Bronchial epithelial cell (primary cell): Measurements from ENCODE around the gene INSIG2. TPM values are rescaled to one million over a fixed set of nuclear protein-coding genes. Genes with fewer than 3 reads are reported as not detected.

Source experiments
- DNase-seq: peaks from one replicate; pipeline ENCODE4 v3.0.0-alpha.2; 2010; ENCODE audit warnings: low read depth
- FAIRE-seq: peaks from 2 replicates; lab custom pipeline; 2011; peaks lifted over from hg19 to GRCh38; lab: Jason Lieb, UNC
- H3K27me3 ChIP-seq: 2 replicates; pipeline ENCODE4 v1.5.1; 2011; ENCODE audit warnings: low read length; ENCODE audit not compliant: control insufficient read depth, insufficient read depth
- H3K36me3 ChIP-seq: 2 replicates; pipeline ENCODE4 v1.5.1; 2011; ENCODE audit warnings: low read length; ENCODE audit not compliant: control insufficient read depth, insufficient read depth
- H3K4me3 ChIP-seq: 2 replicates; pipeline ENCODE4 v1.5.1; 2011; ENCODE audit warnings: mild to moderate bottlenecking, low read depth, low read length, control low read depth
- total RNA-seq: library from RNA; depleted of rRNA; stranded (reverse); fragments of >200 nt; gene quantifications from 2 replicates; pipeline ENCODE4 v1.2.1, GENCODE V29; 2014
- TF ChIP-seq, protein P1 (sequence below): IDR thresholded peaks from 2 replicates; pipeline ENCODE4 v1.5.1; 2011; ENCODE audit warnings: mild to moderate bottlenecking, moderate library complexity, low read length, control low read depth, inconsistent platforms; ENCODE audit not compliant: insufficient read depth, severe bottlenecking

INSIG2 gene
- total RNA-seq, 1 donor from 2014 or later, result 10.5 TPM

DNA sequence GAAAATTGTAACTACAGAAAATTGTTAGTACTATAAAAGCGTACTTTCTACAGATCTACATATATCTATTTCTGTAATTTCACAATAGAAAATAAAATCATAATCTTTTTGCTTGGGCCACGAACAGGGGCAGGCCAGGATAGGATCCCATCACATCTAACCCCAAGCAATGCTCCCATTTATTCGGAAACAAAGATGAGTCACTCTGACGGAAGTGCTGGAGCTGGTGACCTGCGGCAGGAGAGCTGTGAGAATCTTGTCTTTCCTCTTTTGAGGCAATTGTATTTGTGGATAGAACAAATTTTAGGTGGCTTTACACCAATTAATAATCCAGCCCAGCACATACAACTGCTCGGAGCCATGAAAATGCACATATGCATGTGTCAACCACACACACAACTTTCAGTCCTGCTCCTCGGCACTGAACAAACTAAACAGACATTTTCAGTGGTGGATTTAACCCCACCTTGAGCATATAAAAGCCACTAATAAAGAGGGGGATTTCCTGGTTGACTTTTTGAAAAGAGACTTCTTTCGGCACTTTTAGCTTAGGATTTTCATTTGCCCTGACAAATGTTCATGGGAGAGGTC, 22.3 kb upstream of the INSIG2 start:
- no peak overlapping the region for H3K4me3 ChIP-seq
- TF ChIP-seq, protein P1, sequence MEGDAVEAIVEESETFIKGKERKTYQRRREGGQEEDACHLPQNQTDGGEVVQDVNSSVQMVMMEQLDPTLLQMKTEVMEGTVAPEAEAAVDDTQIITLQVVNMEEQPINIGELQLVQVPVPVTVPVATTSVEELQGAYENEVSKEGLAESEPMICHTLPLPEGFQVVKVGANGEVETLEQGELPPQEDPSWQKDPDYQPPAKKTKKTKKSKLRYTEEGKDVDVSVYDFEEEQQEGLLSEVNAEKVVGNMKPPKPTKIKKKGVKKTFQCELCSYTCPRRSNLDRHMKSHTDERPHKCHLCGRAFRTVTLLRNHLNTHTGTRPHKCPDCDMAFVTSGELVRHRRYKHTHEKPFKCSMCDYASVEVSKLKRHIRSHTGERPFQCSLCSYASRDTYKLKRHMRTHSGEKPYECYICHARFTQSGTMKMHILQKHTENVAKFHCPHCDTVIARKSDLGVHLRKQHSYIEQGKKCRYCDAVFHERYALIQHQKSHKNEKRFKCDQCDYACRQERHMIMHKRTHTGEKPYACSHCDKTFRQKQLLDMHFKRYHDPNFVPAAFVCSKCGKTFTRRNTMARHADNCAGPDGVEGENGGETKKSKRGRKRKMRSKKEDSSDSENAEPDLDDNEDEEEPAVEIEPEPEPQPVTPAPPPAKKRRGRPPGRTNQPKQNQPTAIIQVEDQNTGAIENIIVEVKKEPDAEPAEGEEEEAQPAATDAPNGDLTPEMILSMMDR, result no peak
- no peaks in the 10 kb centered on the region for H3K36me3 ChIP-seq
- DNase-seq (no peak), FAIRE-seq (no peak)
- H3K27me3 ChIP-seq, result no peaks in the 10 kb centered on the region

DNA sequence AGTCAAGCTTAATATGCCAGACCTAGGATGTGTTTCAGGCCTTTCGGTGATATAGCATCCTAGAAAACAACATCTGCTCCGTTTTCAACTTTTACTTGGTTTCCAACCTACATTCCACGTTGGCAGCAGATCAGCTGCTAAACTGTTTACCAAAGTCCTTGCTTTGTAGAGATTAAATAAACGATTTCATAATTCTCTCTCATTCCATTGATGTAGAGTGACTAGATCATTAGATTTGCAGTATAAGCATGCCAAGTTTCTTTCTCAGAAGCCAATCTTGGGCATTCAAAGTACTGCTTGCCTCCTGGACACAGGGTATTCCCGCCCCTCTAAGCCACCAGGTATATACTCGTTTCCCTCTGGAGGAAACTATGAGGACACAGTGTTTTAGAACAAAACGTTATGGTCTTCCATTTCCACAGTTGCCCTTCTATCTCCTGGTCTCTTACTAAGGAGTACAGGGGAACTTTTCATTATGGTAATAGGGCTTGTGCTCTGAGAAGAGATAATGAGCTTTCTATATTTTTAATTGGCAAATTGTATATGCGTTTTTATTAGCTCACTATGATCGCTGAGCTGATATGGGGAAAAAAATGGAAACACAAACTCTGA, 10.5 kb upstream of the INSIG2 start:
- H3K36me3 ChIP-seq, result no peaks in the 10 kb centered on the region
- H3K4me3 ChIP-seq, result no peak overlapping the region
- H3K27me3 ChIP-seq, result peaks cover 1% of the 10 kb centered on the region
- FAIRE-seq, result no peak
- TF ChIP-seq, protein P1, result no peak
- DNase-seq, result no peak

DNA sequence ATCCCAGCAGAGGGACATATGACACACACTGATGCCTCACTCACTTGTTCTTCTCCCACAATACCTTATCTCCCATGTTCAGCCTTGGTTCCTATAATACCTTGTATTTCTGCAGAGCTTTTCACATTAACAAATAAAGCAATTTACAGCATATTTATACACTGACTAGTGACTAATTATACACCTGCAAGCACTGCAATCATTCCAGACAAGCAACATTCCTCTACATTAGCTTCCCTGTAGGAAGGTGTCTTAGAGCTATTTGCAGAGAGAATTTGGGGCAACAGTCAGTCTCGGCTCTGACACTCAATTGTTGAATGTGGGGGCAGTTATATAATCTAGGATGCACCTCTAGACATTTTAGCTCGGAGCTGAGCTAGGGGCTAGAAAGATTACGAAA, 9.5 kb upstream of the INSIG2 start:
- TF ChIP-seq, protein P1, result no peak
- FAIRE-seq (no peak), DNase-seq (peak; percentile 32)
- Histone ChIP-seq H3K4me3 (no peak overlapping the region), H3K36me3 (no peaks in the 10 kb centered on the region), H3K27me3 (peaks cover 1% of the 10 kb centered on the region)

DNA sequence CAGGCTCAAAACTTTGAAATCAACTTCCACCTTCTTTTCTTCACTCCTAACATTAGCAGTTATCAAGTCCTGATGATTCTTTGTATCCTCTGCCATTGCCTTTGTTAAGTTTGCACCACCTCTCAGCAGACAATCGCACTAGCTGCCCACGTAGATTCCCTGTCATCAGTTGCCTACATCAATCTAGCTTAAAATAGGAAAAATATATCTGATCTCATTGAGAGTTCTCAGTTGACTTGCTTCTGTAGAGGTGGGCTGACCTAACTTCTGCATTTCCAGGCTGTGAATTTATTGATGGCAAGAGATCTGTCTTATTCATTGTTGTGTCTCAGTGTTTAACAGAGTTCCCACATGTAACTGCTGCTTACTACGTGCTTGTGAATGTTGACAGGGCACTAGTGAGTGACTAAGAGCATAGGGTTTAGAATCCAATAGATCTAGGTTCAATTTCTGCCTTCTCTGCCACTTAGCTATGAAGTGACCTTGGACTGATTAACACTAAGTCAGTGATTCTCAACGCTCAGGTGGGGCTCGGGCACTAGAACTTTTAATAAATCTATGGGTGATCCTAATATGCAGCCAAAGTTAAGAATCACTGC, 3.7 kb upstream of the INSIG2 start:
- Histone ChIP-seq H3K27me3 (no peaks in the 10 kb centered on the region), H3K4me3 (no peak overlapping the region), H3K36me3 (no peaks in the 10 kb centered on the region)
- DNase-seq, result no peak
- TF ChIP-seq, protein P1, result no peak
- FAIRE-seq, result no peak

DNA sequence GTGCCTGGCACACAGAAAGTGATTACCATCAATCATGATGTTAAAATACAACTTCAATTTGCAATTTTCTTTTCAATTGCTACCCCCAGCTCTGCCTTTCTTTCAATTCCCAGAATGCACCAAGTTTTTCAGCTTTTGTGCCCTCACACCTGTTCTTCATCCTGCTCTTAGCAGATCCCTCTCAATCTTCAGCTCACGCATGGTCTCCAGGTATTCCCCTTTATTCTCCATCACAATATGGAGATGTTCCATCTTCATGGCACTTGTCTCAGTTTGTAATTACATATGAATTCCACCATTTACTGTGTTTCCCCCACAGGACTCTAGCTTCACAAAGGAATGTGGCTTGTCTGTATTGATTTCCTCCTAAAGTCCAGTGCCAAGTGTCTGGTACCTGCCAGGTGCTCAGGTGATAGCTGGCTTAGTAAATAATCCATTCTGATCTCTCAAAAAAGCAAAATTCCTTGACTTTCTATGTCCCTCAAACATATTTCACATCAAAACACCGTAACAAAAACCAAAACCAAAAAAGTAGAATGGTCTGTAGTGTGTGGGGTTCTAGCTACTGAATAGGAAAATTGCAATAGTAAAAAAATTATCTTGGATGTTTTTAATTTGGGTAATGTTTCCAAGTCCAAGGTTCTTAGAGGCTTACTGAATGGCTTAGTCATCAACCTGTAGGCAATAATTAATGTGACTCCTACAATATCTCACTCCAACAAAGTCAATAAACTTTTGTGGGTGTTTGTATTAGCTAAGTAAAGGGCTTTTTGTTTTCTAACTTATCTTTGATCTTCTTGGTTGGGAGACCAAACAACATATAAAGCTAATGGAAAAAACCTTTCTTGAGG, 2.9 kb upstream of the INSIG2 start:
- Histone ChIP-seq H3K27me3 (no peaks in the 10 kb centered on the region), H3K36me3 (no peaks in the 10 kb centered on the region), H3K4me3 (no peak overlapping the region)
- DNase-seq (peak; percentile 76), FAIRE-seq (no peak)
- TF ChIP-seq, protein P1, result no peak
